Endothelial cell of umbilical vein (primary cell): ENCODE measurements around the gene MBD3.

ENCODE experiments used
- CTCF ChIP-seq, 2 donors: IDR thresholded peaks; 1 replicate in 1 of 2; 2 replicates in 1 of 2; pipeline ENCODE4 v1.5.1; 2011; ENCODE audit warnings: low read length in 2 of 2, mild to moderate bottlenecking in 2 of 2, moderate library complexity in 2 of 2, control low read depth in 1 of 2, inconsistent platforms in 1 of 2, low read depth in 1 of 2; ENCODE audit not compliant: insufficient read depth in 1 of 2; ENCODE audit errors: extremely low read depth in 1 of 2
- POLR2A ChIP-seq: IDR thresholded peaks from 2 replicates; pipeline ENCODE4 v1.6.1; 2012; ENCODE audit warnings: low read depth, mild to moderate bottlenecking, control low read depth, low read length

GRCh38 chr19:1599460-1599846 is 6.8 kb upstream of the MBD3 start:
- TF ChIP-seq CTCF (IDR thresholded peaks at IDR 0.05; ENCODE audit: extremely low read depth in 1 of 2, insufficient read depth in 1 of 2, low read depth in 1 of 2, low read length in 2 of 2) = no peak
- no peak for TF ChIP-seq POLR2A
